CD4-positive, alpha-beta memory T cell (primary cell): ENCODE measurements around the gene CHRM1. TPM values are rescaled to one million over a fixed set of nuclear protein-coding genes. Genes with fewer than 3 reads are reported as not detected.
"Not testable (repeated sequence)": the region's sequence is repeated elsewhere in the genome, so short reads cannot be mapped to it uniquely, and the experiment has no call there.

Source experiments
- CTCF ChIA-PET: fragments of 350-600 bp; sonication (Branson Sonifier 250); formaldehyde crosslinking; loops from one replicate; lab custom pipeline; 2021; ENCODE audit warnings: inconsistent platforms; ENCODE audit not compliant: partially characterized antibody; lab: Charles Lee
- POLR2A ChIA-PET: fragments of 350-600 bp; sonication (Branson Sonifier 250); formaldehyde crosslinking; loops from one replicate; lab custom pipeline; 2021; ENCODE audit not compliant: partially characterized antibody; lab: Charles Lee
- DNase-seq, 5 donors: peaks; one replicate each; pipeline versions ENCODE4 v3.0.0 to v3.0.0-alpha.2; 2020 to 2022; ENCODE audit warnings: mixed read lengths in 1 of 5
- H3K27ac ChIP-seq: one replicate; pipeline ENCODE4 v1.7.0; 2013; ENCODE audit warnings: low read depth, low read length
- H3K27me3 ChIP-seq: 2 replicates; pipeline ENCODE4 v1.7.0; 2013; ENCODE audit warnings: mild to moderate bottlenecking, low read length, moderate library complexity; ENCODE audit not compliant: insufficient read depth
- H3K36me3 ChIP-seq: 2 replicates; pipeline ENCODE4 v1.7.0; 2013; ENCODE audit warnings: mild to moderate bottlenecking, low read length, moderate library complexity; ENCODE audit not compliant: insufficient read depth
- H3K4me1 ChIP-seq: 2 replicates; pipeline ENCODE4 v1.7.0; 2013; ENCODE audit warnings: mild to moderate bottlenecking, low read length, moderate library complexity; ENCODE audit not compliant: insufficient read depth
- H3K4me3 ChIP-seq, 2 donors: one replicate each; pipeline ENCODE4 v1.7.0; 2013; ENCODE audit warnings: low read length in 2 of 2, mild to moderate bottlenecking in 1 of 2
- H3K9me3 ChIP-seq, 2 donors: one replicate each; pipeline ENCODE4 v1.7.0; 2013; ENCODE audit warnings: low read length in 2 of 2, control low read depth in 1 of 2; ENCODE audit not compliant: control insufficient read depth in 1 of 2
- H3K27ac Mint-ChIP-seq, 7 donors: one replicate each; pipeline ENCODE4 v1.8.0; 2020 to 2021; ENCODE audit warnings: mixed read lengths in 7 of 7, mild to moderate bottlenecking in 6 of 7, inconsistent platforms in 3 of 7, moderate library complexity in 3 of 7
- H3K27me3 Mint-ChIP-seq, 2 donors: one replicate each; pipeline ENCODE4 v1.8.0; 2020 to 2021; ENCODE audit warnings: mixed read lengths in 2 of 2
- H3K36me3 Mint-ChIP-seq, 2 donors: one replicate each; pipeline ENCODE4 v1.8.0; 2020 to 2021; ENCODE audit warnings: mixed read lengths in 2 of 2, inconsistent platforms in 1 of 2, mild to moderate bottlenecking in 1 of 2
- H3K4me1 Mint-ChIP-seq, 4 donors: one replicate each; pipeline ENCODE4 v1.8.0; 2020 to 2021; ENCODE audit warnings: mixed read lengths in 4 of 4, mild to moderate bottlenecking in 1 of 4
- H3K4me3 Mint-ChIP-seq, 8 donors: one replicate each; pipeline ENCODE4 v1.8.0; 2020 to 2021; ENCODE audit warnings: mixed read lengths in 8 of 8, mild to moderate bottlenecking in 7 of 8, moderate library complexity in 6 of 8, inconsistent platforms in 3 of 8
- H3K9me3 Mint-ChIP-seq, 8 donors: one replicate each; pipeline ENCODE4 v1.8.0; 2020 to 2021; ENCODE audit warnings: mixed read lengths in 8 of 8, mild to moderate bottlenecking in 5 of 8, inconsistent platforms in 3 of 8, moderate library complexity in 1 of 8
- intact Hi-C: fragments of 100-400 bp; cut with micrococcal nuclease; formaldehyde crosslinking; loops from one replicate; pipeline ENCODE4 v1.15.1; 2023
- polyA plus RNA-seq, 2 donors: library from polyadenylated mRNA; unstranded; fragments of 300-500 nt; fragmentation: Illumina TruSeq; gene quantifications; one replicate each; pipeline ENCODE4 v1.2.3, GENCODE V29; 2021
- total RNA-seq, 2 experiments: library from RNA; stranded (reverse); gene quantifications; one replicate each; pipeline ENCODE4 v1.2.3, GENCODE V29; 2021

CHRM1 gene
- total and polyA plus RNA-seq, 4 experiments from 2014 or later: not detected

DNA sequence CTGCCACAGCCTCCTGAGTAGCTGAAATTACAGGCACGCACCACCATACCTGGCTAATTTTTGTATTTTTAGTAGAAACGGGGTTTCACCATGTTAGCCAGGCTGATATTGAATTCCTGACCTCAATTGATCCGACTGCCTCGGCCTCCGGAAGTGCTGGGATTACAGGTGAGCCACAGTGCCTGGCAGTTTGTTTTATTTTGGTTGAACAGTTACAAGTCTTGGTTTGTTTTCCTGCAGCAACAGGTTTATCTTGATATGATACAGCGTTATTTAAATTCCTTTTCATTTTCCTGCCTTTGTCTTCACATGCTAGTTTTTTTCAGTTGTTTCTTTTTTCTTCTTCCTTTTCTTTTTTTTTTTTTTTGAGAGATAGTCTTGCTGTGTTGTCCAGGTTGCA is 44.5 kb downstream of the CHRM1 start:
- Histone ChIP-seq H3K27ac (no peak overlapping the region), H3K4me1 (peaks cover 12% of the 10 kb centered on the region), H3K4me3 (no peak overlapping the region), H3K27me3 (no peaks in the 10 kb centered on the region), H3K9me3 (no peaks in the 10 kb centered on the region), H3K36me3 (no peaks in the 10 kb centered on the region)
- DNase-seq: no peak
- POLR2A ChIA-PET: interaction anchor here (1.2 kb wide), 1 partner anchor 35 kb away, joined by 6 read pairs; no protein-coding TSS in a partner anchor
- intact Hi-C loops: no loop called here
- no peaks in the 10 kb centered on the region for H3K27me3 Mint-ChIP-seq
- no peaks in the 10 kb centered on the region for H3K9me3 Mint-ChIP-seq
- CTCF ChIA-PET: no interaction called here
- no peak overlapping the region for H3K4me3 Mint-ChIP-seq
- H3K4me1 Mint-ChIP-seq: peaks cover 7 to 23% (median 13%) of the 10 kb centered on the region in 4 donors
- no peak overlapping the region for H3K27ac Mint-ChIP-seq
- peaks cover 1 to 17% of the 10 kb centered on the region in 2 donors for H3K36me3 Mint-ChIP-seq

DNA sequence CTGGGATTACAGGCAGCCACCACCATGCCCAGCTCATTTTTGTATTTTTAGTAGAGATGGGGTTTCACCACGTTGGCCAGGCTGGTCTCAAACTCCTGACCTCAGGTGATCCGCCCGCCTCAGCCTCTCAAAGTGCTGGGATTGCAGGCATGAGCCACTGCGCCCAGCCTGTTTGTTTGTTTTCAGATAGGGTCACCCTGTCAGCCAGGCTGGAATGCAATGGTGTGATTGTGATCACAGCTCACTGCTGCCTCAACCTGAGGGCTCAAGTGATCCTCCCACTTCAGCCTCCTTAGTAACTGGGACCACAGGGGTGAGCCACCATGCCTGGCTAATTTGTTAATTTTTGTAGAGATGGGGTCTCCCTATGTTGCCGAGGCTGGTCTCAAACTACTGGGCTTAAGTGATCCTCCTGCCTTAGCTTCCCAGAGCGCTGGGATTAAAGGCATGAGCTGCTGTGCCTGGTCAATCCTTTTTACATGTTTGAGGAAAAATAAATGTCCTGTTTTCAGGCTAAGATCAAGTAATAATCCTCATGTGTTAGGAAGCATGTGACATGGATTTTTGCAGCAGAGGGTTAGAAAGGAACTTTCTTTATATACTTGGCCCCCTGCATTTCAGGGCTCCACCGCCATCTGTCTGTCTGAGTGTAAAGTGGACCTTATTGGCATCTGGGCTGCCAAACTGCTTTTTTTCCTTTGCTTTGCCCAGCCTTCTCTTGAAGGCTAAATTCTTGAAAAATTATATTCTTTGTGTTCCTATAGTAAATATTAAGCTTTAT is 45.3 kb downstream of the CHRM1 start:
- intact Hi-C loops: no loop called here
- no peak overlapping the region for H3K27ac Mint-ChIP-seq
- H3K4me3 ChIP-seq: no peak overlapping the region
- H3K4me1 ChIP-seq: peaks cover 12% of the 10 kb centered on the region
- no peak for DNase-seq
- CTCF ChIA-PET: no interaction called here
- H3K36me3 ChIP-seq: no peaks in the 10 kb centered on the region
- H3K9me3 Mint-ChIP-seq: no peaks in the 10 kb centered on the region
- H3K9me3 ChIP-seq: no peaks in the 10 kb centered on the region
- H3K4me1 Mint-ChIP-seq: peaks cover 7 to 15% (median 10%) of the 10 kb centered on the region in 4 donors
- no peak overlapping the region for H3K27ac ChIP-seq
- no peaks in the 10 kb centered on the region for H3K27me3 ChIP-seq
- POLR2A ChIA-PET: interaction anchor here (0.9 to 1.7 kb wide), 2 partner anchors 34 to 284 kb away, joined by 3 to 5 read pairs; partner anchors contain the start of gene TUT1
- H3K36me3 Mint-ChIP-seq: peaks cover 0 to 9% of the 10 kb centered on the region in 2 donors
- H3K4me3 Mint-ChIP-seq: no peak overlapping the region
- no peaks in the 10 kb centered on the region for H3K27me3 Mint-ChIP-seq

DNA sequence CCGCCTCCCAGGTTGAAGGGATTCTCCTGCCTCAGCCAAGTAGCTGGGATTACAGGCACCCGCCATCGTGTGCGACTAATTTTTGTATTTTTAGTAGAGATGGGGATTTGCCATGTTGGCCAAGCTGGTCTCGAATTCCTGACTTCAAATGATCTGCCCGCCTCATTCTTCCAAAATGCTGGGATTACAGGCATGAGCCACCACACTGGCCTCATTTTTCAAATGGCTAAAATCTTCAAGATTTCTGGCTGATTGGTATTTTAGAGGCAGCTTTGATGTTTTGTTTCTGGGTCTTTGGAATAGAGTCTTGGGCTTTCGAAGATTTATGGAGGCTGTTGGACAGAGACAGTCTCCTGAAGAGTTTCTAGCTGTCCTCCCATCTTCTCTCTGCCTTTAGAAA is 46.3 kb downstream of the CHRM1 start:
- ChIA-PET CTCF (interaction anchor here (1.1 kb wide), 1 partner anchor 11 kb away, joined by 4 read pairs; no protein-coding TSS in a partner anchor), POLR2A (interaction anchor here (1.7 kb wide), 1 partner anchor 33 kb away, joined by 5 read pairs; no protein-coding TSS in a partner anchor)
- H3K4me3 ChIP-seq: no peak overlapping the region
- no peaks in the 10 kb centered on the region for H3K9me3 ChIP-seq
- H3K27ac Mint-ChIP-seq: no peak overlapping the region
- H3K27me3 Mint-ChIP-seq: no peaks in the 10 kb centered on the region
- no peaks in the 10 kb centered on the region for H3K27me3 ChIP-seq
- no peaks in the 10 kb centered on the region for H3K36me3 ChIP-seq
- peaks cover 5% of the 10 kb centered on the region for H3K4me1 ChIP-seq
- no peak overlapping the region for H3K27ac ChIP-seq
- DNase-seq: no peak
- H3K9me3 Mint-ChIP-seq: no peaks in the 10 kb centered on the region
- intact Hi-C loops: no loop called here
- peaks cover 0 to 5% (median 3%) of the 10 kb centered on the region in 4 donors for H3K4me1 Mint-ChIP-seq
- H3K36me3 Mint-ChIP-seq: no peaks in the 10 kb centered on the region
- H3K4me3 Mint-ChIP-seq: no peak overlapping the region

DNA sequence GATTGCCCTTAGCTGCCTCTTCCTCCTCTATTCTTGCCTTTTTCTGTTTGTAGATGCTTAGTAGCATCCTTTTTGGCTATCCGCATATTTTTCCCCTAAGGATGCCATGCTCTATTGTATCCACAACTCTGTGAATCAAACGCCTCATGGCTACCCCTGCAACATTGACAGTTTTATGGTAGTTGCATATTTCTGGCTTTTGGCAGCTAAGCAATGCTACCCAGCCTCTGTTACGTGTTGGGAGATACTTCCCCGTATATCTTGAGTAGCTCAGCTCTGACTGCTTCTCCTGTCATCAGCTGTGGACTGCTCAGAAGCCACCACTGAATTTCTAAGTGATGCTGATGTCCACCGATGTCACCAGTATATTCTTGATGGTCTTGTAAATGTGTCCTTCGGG is 55.5 kb downstream of the CHRM1 start:
- no peak overlapping the region for H3K4me3 Mint-ChIP-seq
- no peaks in the 10 kb centered on the region for H3K9me3 ChIP-seq
- H3K27me3 ChIP-seq: no peaks in the 10 kb centered on the region
- H3K36me3 Mint-ChIP-seq: no peaks in the 10 kb centered on the region
- DNase-seq: no peak
- no peak overlapping the region for H3K4me3 ChIP-seq
- no peaks in the 10 kb centered on the region for H3K9me3 Mint-ChIP-seq
- no peak overlapping the region for H3K27ac ChIP-seq
- peaks cover 4 to 7% (median 5%) of the 10 kb centered on the region in 4 donors for H3K4me1 Mint-ChIP-seq
- CTCF ChIA-PET: interaction anchor here (0.6 to 6.9 kb wide), 8 partner anchors 9 to 305 kb away, joined by 3 to 105 read pairs (median 4); partner anchors contain the start of genes POLR2G, SLC3A2 and TMEM179B
- intact Hi-C loops: no loop called here
- POLR2A ChIA-PET: interaction anchor here (0.8 to 5.8 kb wide), 5 partner anchors 10 to 156 kb away, joined by 3 to 54 read pairs (median 8); partner anchors contain the start of genes SLC3A2 and TMEM179B
- peak overlapping the region in 1 of 7 donors; percentile 43 for H3K27ac Mint-ChIP-seq
- no peaks in the 10 kb centered on the region for H3K36me3 ChIP-seq
- peaks cover 5% of the 10 kb centered on the region for H3K4me1 ChIP-seq
- H3K27me3 Mint-ChIP-seq: no peaks in the 10 kb centered on the region

DNA sequence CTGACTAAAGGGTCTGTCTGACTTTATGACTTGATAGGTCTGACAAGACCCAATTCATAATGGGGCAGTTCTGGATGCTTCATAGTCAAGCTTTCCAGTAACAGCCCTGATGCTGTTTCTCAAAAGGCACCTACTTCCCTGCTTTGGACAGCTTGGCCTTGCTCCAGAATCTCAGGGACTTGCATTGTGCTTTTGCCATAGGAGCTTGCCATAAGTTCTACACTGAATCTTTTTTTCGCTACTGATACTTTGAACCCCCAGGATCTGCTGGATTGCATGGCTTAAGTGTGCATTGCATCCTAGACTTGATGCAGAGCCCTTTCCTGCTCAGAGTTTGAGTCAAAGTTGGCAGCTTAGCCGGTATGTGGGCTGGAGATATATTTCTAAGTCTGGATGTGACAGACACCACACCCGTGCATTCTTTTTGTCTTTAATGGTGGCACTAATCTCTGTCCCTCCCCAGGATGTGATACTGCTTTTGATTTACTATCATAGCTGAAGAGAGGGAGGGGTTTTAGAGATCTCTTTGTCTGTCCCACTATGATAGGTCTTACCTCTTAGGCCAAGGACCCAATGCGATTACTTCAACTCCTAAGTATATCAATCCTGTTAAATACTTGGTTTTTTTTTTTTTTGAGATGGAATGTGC is 57.4 kb downstream of the CHRM1 start:
- no peaks in the 10 kb centered on the region for H3K36me3 Mint-ChIP-seq
- intact Hi-C loops: loop anchor here (2.0 to 5.0 kb wide), 2 partner anchors 251 to 272 kb away; partner anchors contain the start of genes EML3, ROM1 and TUT1
- H3K4me1 ChIP-seq: peaks cover 5% of the 10 kb centered on the region
- H3K9me3 Mint-ChIP-seq: no peaks in the 10 kb centered on the region
- no peak overlapping the region for H3K27ac Mint-ChIP-seq
- no peaks in the 10 kb centered on the region for H3K27me3 Mint-ChIP-seq
- DNase-seq: no peak
- peaks cover 4 to 7% (median 5%) of the 10 kb centered on the region in 4 donors for H3K4me1 Mint-ChIP-seq
- no peak overlapping the region for H3K27ac ChIP-seq
- H3K27me3 ChIP-seq: no peaks in the 10 kb centered on the region
- no peak overlapping the region for H3K4me3 ChIP-seq
- H3K9me3 ChIP-seq: no peaks in the 10 kb centered on the region
- ChIA-PET POLR2A (interaction anchor here (0.8 to 5.8 kb wide), 9 partner anchors 9 to 290 kb away, joined by 3 to 54 read pairs (median 3); partner anchors contain the start of genes SLC3A2, TMEM179B, TMEM223 and WDR74), CTCF (interaction anchor here (0.7 to 6.9 kb wide), 10 partner anchors 11 to 439 kb away, joined by 3 to 105 read pairs (median 4); partner anchors contain the start of genes SLC3A2 and TMEM179B)
- no peak overlapping the region for H3K4me3 Mint-ChIP-seq
- H3K36me3 ChIP-seq: no peaks in the 10 kb centered on the region

DNA sequence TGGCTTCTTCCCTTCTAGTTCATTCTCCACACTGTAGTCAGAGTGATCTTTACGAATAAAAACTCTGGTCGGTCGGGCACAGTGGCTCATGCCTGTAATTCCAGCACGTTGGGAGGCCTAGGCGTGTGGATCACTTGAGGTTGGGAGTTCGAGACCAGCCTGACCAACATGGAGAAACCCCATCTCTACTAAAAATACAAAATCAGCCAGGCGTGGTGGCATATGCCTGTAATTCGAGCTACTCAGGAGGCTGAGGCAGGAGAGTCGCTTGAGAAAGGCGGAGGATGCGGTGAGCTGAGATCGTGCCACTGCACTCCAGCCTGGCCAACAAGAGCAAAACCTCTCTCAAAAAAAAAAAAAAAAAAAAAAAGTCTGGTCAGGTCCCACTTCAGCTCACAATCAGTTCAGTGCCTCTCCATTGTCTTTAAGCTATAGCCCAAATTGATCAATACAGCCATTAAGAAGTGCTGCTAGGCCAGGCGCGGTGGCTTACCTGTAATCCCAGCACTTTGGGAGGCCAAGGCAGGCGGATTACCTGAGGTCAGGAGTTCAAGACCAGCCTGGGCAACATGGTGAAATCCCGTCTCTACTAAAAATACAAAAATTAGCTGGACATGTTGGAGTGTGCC is 59.5 kb downstream of the CHRM1 start:
- not testable (repeated sequence) for H3K27ac ChIP-seq, H3K4me3 ChIP-seq, H3K36me3 Mint-ChIP-seq, H3K9me3 ChIP-seq, H3K4me3 Mint-ChIP-seq, H3K27ac Mint-ChIP-seq, H3K27me3 Mint-ChIP-seq, H3K9me3 Mint-ChIP-seq, DNase-seq, H3K36me3 ChIP-seq, H3K27me3 ChIP-seq
- POLR2A ChIA-PET: interaction anchor here (0.7 to 5.8 kb wide), 8 partner anchors 19 to 270 kb away, joined by 3 to 54 read pairs (median 7); partner anchors contain the start of genes HNRNPUL2, SLC3A2, TMEM179B and TMEM223
- peaks cover 7 to 19% (median 12%) of the 10 kb centered on the region in 4 donors for H3K4me1 Mint-ChIP-seq
- peaks cover 16% of the 10 kb centered on the region for H3K4me1 ChIP-seq
- intact Hi-C loops: loop anchor here (1.0 to 5.0 kb wide), 6 partner anchors 19 to 481 kb away; partner anchors contain the start of genes EML3, ROM1, SLC3A2 and TUT1
- CTCF ChIA-PET: interaction anchor here (0.6 to 6.9 kb wide), 31 partner anchors 8 to 437 kb away, joined by 3 to 105 read pairs (median 4); partner anchors contain the start of genes C11orf98, CSKMT, POLR2G and SLC3A2
